HEK293 (cell line): ENCODE data around the gene LRRC46.

Experiments used
- CTCF ChIA-PET: fragments of 350-600 bp; formaldehyde crosslinking; extraction: SDS; loops from one replicate; lab custom pipeline; 2021; ENCODE audit warnings: antibody characterized with exemption; lab: Yijun Ruan, JAX
- POLR2A ChIA-PET: fragments of 300-600 bp; formaldehyde crosslinking; extraction: SDS; loops from one replicate; lab custom pipeline; 2020; ENCODE audit warnings: antibody characterized with exemption, inconsistent platforms; lab: Yijun Ruan, JAX
- H3K27ac ChIP-seq: fragments of 200-500 bp; sonication (Bioruptor generic); 2 replicates; pipeline ENCODE4 v1.5.1; 2014; ENCODE audit warnings: low read depth, low read length, control low read depth, inconsistent platforms; ENCODE audit errors: extremely low read depth
- H3K36me3 ChIP-seq, 2 experiments: fragments of 200-500 bp in 1 of 2; sonication (Bioruptor generic) in 1 of 2; 1 replicate in 1 of 2; 2 replicates in 1 of 2; pipeline ENCODE4 v1.5.1; 2014 to 2017; ENCODE audit warnings: inconsistent platforms in 2 of 2, low read length in 2 of 2; ENCODE audit not compliant: control insufficient read depth in 2 of 2, insufficient read depth in 1 of 2
- H3K4me1 ChIP-seq: fragments of 200-500 bp; sonication (Bioruptor generic); 2 replicates; pipeline ENCODE4 v1.5.1; 2014; ENCODE audit warnings: mild to moderate bottlenecking, low read length, inconsistent platforms; ENCODE audit not compliant: control insufficient read depth, insufficient read depth
- H3K4me3 ChIP-seq: 2 replicates; pipeline ENCODE4 v1.5.1; 2011; ENCODE audit warnings: low read depth, mild to moderate bottlenecking, control low read depth, low read length, moderate library complexity
- H3K9me3 ChIP-seq: fragments of 200-500 bp; sonication (Bioruptor generic); 2 replicates; pipeline ENCODE4 v1.5.1; 2014; ENCODE audit warnings: low read depth, low read length, inconsistent platforms; ENCODE audit not compliant: control insufficient read depth, insufficient read depth
- KLF9 ChIP-seq: fragments of 450-650 bp; formaldehyde crosslinking; IDR thresholded peaks from 2 replicates; pipeline ENCODE4 v1.5.1; 2016; ENCODE audit warnings: missing biosample characterization, missing genetic modification characterization, low read depth
- ZBTB17 ChIP-seq: fragments of 450-650 bp; formaldehyde crosslinking; IDR thresholded peaks from 2 replicates; pipeline ENCODE4 v1.5.1; 2016; ENCODE audit warnings: missing biosample characterization, missing genetic modification characterization
- ZBTB48 ChIP-seq: fragments of 450-650 bp; formaldehyde crosslinking; IDR thresholded peaks from 2 replicates; pipeline ENCODE4 v1.5.1; 2016; ENCODE audit warnings: missing biosample characterization, missing genetic modification characterization
- ZFHX2 ChIP-seq: fragments of 450-650 bp; formaldehyde crosslinking; conservative IDR thresholded peaks from 2 replicates; pipeline ENCODE4 v1.5.1; 2016; ENCODE audit warnings: missing biosample characterization, missing genetic modification characterization
- ZFP41 ChIP-seq: fragments of 450-650 bp; formaldehyde crosslinking; IDR thresholded peaks from 2 replicates; pipeline ENCODE4 v1.5.1; 2016; ENCODE audit warnings: missing biosample characterization, missing genetic modification characterization, borderline replicate concordance
- ZIC2 ChIP-seq: fragments of 450-650 bp; formaldehyde crosslinking; IDR thresholded peaks from 2 replicates; pipeline ENCODE4 v1.5.1; 2016; ENCODE audit warnings: missing biosample characterization, missing genetic modification characterization
- ZNF121 ChIP-seq: fragments of 450-650 bp; formaldehyde crosslinking; IDR thresholded peaks from 2 replicates; pipeline ENCODE4 v1.5.1; 2016; ENCODE audit warnings: missing biosample characterization, missing genetic modification characterization
- ZNF19 ChIP-seq: fragments of 450-650 bp; formaldehyde crosslinking; IDR thresholded peaks from 2 replicates; pipeline ENCODE4; 2016; ENCODE audit warnings: missing biosample characterization, missing genetic modification characterization, low read depth
- ZNF23 ChIP-seq: fragments of 450-650 bp; formaldehyde crosslinking; IDR thresholded peaks from 2 replicates; pipeline ENCODE4 v1.5.1; 2016; ENCODE audit warnings: missing biosample characterization, missing genetic modification characterization, borderline replicate concordance
- ZNF239 ChIP-seq: fragments of 450-650 bp; formaldehyde crosslinking; IDR thresholded peaks from 2 replicates; pipeline ENCODE4 v1.5.1; 2016; ENCODE audit warnings: missing biosample characterization, missing genetic modification characterization
- ZNF248 ChIP-seq: fragments of 450-650 bp; formaldehyde crosslinking; IDR thresholded peaks from 2 replicates; pipeline ENCODE4 v1.5.1; 2017; ENCODE audit warnings: missing biosample characterization, missing genetic modification characterization
- ZNF274 ChIP-seq, 2 experiments: fragments of 200-500 bp in 1 of 2; fragments of 450-650 bp in 1 of 2; sonication (Bioruptor generic) in 1 of 2; formaldehyde crosslinking in 1 of 2; IDR thresholded peaks; 2 replicates each; pipeline versions ENCODE4 v1.5.1 to v1.6.1; 2014 to 2016; ENCODE audit warnings: borderline replicate concordance in 1 of 2, inconsistent platforms in 1 of 2, low read length in 1 of 2, missing biosample characterization in 1 of 2, missing genetic modification characterization in 1 of 2
- ZNF366 ChIP-seq: fragments of 450-650 bp; formaldehyde crosslinking; conservative IDR thresholded peaks from 2 replicates; pipeline ENCODE4 v1.5.1; 2016; ENCODE audit warnings: missing biosample characterization, missing genetic modification characterization
- ZXDB ChIP-seq: fragments of 450-650 bp; formaldehyde crosslinking; IDR thresholded peaks from 2 replicates; pipeline ENCODE4 v1.5.1; 2016; ENCODE audit warnings: missing biosample characterization, missing genetic modification characterization
- TF ChIP-seq, protein P1 (sequence below): fragments of 450-650 bp; IDR thresholded peaks from 2 replicates; pipeline ENCODE4 v1.5.1; 2018; ENCODE audit warnings: missing biosample characterization, mild to moderate bottlenecking, missing genetic modification characterization
- TF ChIP-seq, protein P2 (sequence below): fragments of 450-650 bp; formaldehyde crosslinking; IDR thresholded peaks from 2 replicates; pipeline ENCODE4 v1.5.1; 2016; ENCODE audit warnings: missing biosample characterization, missing genetic modification characterization
- TF ChIP-seq, protein P3 (sequence below): fragments of 450-650 bp; formaldehyde crosslinking; IDR thresholded peaks from 2 replicates; pipeline ENCODE4 v1.5.1; 2016; ENCODE audit warnings: missing biosample characterization, missing genetic modification characterization
- TF ChIP-seq, protein P4 (sequence below): fragments of 450-650 bp; formaldehyde crosslinking; IDR thresholded peaks from 2 replicates; pipeline ENCODE4 v1.5.1; 2017; ENCODE audit warnings: missing biosample characterization, missing genetic modification characterization
- TF ChIP-seq, protein P5 (sequence below): fragments of 450-650 bp; formaldehyde crosslinking; IDR thresholded peaks from 2 replicates; pipeline ENCODE4 v1.5.1; 2016; ENCODE audit warnings: missing biosample characterization, missing genetic modification characterization

Gene LRRC46

DNA sequence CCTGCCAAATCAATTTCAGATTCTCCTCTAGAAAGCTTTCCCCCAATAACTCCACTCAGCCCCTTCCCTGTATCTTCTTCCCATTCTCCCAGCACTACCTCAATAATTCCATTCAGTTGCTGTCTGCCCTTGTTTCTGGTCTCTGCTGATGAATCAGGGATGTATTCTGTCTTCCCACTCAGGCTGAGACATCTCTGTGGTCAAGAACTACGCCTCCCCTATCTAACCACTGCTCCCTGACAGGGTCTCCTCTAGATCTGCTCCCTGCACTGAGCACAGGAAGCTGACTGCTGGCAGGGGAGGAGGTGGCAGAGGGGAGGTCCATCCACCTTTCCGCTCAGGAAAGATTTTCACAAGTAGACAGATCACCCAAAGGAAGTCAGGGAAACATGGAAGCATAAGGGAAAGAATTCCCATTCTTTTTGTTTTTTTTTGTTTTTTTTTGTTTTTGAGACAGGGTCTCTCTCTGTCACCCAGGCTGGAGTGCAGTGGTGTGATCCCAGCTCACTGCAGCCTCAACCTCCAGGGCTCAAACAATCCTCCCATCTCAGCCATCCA is 47.6 kb downstream of the LRRC46 start:
- Histone ChIP-seq H3K4me3 (no peak overlapping the region), H3K27ac (no peak overlapping the region), H3K36me3 (no peaks in the 10 kb centered on the region), H3K4me1 (peaks cover 2% of the 10 kb centered on the region), H3K9me3 (no peaks in the 10 kb centered on the region)
- TF ChIP-seq, protein P1, sequence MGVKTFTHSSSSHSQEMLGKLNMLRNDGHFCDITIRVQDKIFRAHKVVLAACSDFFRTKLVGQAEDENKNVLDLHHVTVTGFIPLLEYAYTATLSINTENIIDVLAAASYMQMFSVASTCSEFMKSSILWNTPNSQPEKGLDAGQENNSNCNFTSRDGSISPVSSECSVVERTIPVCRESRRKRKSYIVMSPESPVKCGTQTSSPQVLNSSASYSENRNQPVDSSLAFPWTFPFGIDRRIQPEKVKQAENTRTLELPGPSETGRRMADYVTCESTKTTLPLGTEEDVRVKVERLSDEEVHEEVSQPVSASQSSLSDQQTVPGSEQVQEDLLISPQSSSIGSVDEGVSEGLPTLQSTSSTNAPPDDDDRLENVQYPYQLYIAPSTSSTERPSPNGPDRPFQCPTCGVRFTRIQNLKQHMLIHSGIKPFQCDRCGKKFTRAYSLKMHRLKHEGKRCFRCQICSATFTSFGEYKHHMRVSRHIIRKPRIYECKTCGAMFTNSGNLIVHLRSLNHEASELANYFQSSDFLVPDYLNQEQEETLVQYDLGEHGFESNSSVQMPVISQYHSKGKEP (tag by site-specific recombination), result no peak
- TF ChIP-seq ZBTB17 (tag by site-specific recombination) (peak; percentile 10; the same call in 1 of the 2 replicates), ZFHX2 (tag by site-specific recombination) (peak; percentile 24; the same call in 1 of the 2 replicates)
- TF ChIP-seq, protein P2, sequence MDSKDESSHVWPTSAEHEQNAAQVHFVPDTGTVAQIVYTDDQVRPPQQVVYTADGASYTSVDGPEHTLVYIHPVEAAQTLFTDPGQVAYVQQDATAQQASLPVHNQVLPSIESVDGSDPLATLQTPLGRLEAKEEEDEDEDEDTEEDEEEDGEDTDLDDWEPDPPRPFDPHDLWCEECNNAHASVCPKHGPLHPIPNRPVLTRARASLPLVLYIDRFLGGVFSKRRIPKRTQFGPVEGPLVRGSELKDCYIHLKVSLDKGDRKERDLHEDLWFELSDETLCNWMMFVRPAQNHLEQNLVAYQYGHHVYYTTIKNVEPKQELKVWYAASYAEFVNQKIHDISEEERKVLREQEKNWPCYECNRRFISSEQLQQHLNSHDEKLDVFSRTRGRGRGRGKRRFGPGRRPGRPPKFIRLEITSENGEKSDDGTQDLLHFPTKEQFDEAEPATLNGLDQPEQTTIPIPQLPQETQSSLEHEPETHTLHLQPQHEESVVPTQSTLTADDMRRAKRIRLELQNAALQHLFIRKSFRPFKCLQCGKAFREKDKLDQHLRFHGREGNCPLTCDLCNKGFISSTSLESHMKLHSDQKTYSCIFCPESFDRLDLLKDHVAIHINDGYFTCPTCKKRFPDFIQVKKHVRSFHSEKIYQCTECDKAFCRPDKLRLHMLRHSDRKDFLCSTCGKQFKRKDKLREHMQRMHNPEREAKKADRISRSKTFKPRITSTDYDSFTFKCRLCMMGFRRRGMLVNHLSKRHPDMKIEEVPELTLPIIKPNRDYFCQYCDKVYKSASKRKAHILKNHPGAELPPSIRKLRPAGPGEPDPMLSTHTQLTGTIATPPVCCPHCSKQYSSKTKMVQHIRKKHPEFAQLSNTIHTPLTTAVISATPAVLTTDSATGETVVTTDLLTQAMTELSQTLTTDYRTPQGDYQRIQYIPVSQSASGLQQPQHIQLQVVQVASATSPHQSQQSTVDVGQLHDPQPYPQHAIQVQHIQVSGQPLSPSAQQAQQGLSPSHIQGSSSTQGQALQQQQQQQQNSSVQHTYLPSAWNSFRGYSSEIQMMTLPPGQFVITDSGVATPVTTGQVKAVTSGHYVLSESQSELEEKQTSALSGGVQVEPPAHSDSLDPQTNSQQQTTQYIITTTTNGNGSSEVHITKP (tag by site-specific recombination), result peak; percentile 78
- ChIA-PET CTCF (interaction anchor here (0.9 to 18.5 kb wide), 3 partner anchors 11 to 66 kb away, joined by 3 to 837 read pairs (median 35); partner anchors contain the start of genes SCRN2 and SP6), POLR2A (interaction anchor here (1.2 kb wide), 1 partner anchor 17 kb away, joined by 3 read pairs; the partner anchor contains the start of gene SP2)

GRCh38 chr17:47879776-47880454 is 48.4 kb downstream of the LRRC46 start:
- peaks cover 6% of the 10 kb centered on the region for H3K4me1 ChIP-seq
- H3K36me3 ChIP-seq, result no peaks in the 10 kb centered on the region
- H3K27ac ChIP-seq, result no peak overlapping the region
- ChIA-PET CTCF (interaction anchor here (0.7 to 18.5 kb wide), 4 partner anchors 10 to 65 kb away, joined by 3 to 837 read pairs (median 19); partner anchors contain the start of genes SCRN2 and SP6), POLR2A (interaction anchor here (0.5 to 1.2 kb wide), 2 partner anchors 16 to 1070 kb away, joined by 3 read pairs; partner anchors contain the start of gene SP2)
- TF ChIP-seq ZNF121 (tag by site-specific recombination), result peak; percentile 99
- no peak for TF ChIP-seq ZFP41 (tag by site-specific recombination)
- H3K4me3 ChIP-seq, result no peak overlapping the region
- H3K9me3 ChIP-seq, result no peaks in the 10 kb centered on the region

DNA sequence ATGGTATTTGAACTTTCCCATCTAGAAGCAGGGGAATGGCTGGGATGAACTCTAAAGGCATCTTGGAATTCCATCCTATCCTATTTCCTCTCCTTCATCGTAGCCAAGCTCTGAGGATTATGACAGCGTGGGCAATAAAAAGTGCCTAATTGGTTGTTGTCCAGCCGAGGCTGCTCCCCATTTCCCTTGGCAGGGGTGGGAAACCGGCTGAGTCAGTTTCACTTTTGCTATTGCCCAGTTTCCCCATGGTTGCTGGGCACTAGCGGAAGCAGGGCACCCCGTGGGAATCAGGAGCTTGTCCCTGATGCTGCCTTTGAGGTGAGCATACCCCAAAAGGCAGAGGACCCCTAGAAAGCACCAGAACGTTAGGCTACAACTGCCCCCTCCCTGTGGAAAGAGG is 50.8 kb downstream of the LRRC46 start:
- CTCF ChIA-PET, result interaction anchor here (0.5 to 18.5 kb wide), 6 partner anchors 8 to 1368 kb away, joined by 3 to 837 read pairs (median 4); partner anchors contain the start of genes SCRN2 and SP6
- Histone ChIP-seq H3K4me3 (no peak overlapping the region), H3K9me3 (no peaks in the 10 kb centered on the region), H3K4me1 (peaks cover 6% of the 10 kb centered on the region), H3K27ac (no peak overlapping the region), H3K36me3 (no peaks in the 10 kb centered on the region)
- POLR2A ChIA-PET, result interaction anchor here (2.3 kb wide), 1 partner anchor 13 kb away, joined by 7 read pairs; the partner anchor contains the start of gene SP2
- TF ChIP-seq, protein P3, sequence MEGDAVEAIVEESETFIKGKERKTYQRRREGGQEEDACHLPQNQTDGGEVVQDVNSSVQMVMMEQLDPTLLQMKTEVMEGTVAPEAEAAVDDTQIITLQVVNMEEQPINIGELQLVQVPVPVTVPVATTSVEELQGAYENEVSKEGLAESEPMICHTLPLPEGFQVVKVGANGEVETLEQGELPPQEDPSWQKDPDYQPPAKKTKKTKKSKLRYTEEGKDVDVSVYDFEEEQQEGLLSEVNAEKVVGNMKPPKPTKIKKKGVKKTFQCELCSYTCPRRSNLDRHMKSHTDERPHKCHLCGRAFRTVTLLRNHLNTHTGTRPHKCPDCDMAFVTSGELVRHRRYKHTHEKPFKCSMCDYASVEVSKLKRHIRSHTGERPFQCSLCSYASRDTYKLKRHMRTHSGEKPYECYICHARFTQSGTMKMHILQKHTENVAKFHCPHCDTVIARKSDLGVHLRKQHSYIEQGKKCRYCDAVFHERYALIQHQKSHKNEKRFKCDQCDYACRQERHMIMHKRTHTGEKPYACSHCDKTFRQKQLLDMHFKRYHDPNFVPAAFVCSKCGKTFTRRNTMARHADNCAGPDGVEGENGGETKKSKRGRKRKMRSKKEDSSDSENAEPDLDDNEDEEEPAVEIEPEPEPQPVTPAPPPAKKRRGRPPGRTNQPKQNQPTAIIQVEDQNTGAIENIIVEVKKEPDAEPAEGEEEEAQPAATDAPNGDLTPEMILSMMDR (tag by site-specific recombination), result no peak
- TF ChIP-seq, protein P4, sequence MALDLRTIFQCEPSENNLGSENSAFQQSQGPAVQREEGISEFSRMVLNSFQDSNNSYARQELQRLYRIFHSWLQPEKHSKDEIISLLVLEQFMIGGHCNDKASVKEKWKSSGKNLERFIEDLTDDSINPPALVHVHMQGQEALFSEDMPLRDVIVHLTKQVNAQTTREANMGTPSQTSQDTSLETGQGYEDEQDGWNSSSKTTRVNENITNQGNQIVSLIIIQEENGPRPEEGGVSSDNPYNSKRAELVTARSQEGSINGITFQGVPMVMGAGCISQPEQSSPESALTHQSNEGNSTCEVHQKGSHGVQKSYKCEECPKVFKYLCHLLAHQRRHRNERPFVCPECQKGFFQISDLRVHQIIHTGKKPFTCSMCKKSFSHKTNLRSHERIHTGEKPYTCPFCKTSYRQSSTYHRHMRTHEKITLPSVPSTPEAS, result no peak
- TF ChIP-seq ZNF23 (tag by site-specific recombination) (no peak), ZNF366 (tag by site-specific recombination) (no peak), ZNF19 (no peak), ZBTB48 (tag by site-specific recombination) (no peak), ZNF248 (tag by site-specific recombination) (no peak), ZNF274 (IDR thresholded peaks at IDR 0.05; ENCODE audit: low read length) (no peak), ZNF274 (tag by site-specific recombination; IDR thresholded peaks at IDR 0.05; ENCODE audit: borderline replicate concordance) (no peak), ZNF239 (tag by site-specific recombination) (no peak), ZXDB (tag by site-specific recombination) (no peak), KLF9 (tag by site-specific recombination) (no peak), ZIC2 (peak; percentile 54; the same call in 1 of the 2 replicates)
- TF ChIP-seq, protein P5, sequence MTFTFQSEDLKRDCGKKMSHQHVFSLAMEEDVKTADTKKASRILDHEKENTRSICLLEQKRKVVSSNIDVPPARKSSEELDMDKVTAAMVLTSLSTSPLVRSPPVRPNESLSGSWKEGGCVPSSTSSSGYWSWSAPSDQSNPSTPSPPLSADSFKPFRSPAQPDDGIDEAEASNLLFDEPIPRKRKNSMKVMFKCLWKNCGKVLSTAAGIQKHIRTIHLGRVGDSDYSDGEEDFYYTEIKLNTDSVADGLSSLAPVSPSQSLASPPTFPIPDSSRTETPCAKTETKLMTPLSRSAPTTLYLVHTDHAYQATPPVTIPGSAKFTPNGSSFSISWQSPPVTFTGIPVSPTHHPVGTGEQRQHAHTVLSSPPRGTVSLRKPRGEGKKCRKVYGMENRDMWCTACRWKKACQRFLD, result no peak
